Choroid plexus epithelial cell (primary cell): ENCODE results near the gene PROCR.

Source experiments
- DNase-seq: peaks from one replicate; pipeline ENCODE4 v3.0.0-alpha.2; 2010; ENCODE audit warnings: low read depth
- H3K4me3 ChIP-seq: 2 replicates; pipeline ENCODE4 v1.5.1; 2011; ENCODE audit warnings: low read depth, mild to moderate bottlenecking, control low read depth, low read length, moderate library complexity
- TF ChIP-seq, protein P1 (sequence below): conservative IDR thresholded peaks from 2 replicates; pipeline ENCODE4 v1.5.1; 2011; ENCODE audit warnings: low read depth, mild to moderate bottlenecking, control low read depth, inconsistent platforms, low read length, moderate library complexity

PROCR gene

GRCh38 chr20:35134472-35134871 is 37.4 kb upstream of the PROCR start:
- no peak overlapping the region for H3K4me3 ChIP-seq
- TF ChIP-seq, protein P1, sequence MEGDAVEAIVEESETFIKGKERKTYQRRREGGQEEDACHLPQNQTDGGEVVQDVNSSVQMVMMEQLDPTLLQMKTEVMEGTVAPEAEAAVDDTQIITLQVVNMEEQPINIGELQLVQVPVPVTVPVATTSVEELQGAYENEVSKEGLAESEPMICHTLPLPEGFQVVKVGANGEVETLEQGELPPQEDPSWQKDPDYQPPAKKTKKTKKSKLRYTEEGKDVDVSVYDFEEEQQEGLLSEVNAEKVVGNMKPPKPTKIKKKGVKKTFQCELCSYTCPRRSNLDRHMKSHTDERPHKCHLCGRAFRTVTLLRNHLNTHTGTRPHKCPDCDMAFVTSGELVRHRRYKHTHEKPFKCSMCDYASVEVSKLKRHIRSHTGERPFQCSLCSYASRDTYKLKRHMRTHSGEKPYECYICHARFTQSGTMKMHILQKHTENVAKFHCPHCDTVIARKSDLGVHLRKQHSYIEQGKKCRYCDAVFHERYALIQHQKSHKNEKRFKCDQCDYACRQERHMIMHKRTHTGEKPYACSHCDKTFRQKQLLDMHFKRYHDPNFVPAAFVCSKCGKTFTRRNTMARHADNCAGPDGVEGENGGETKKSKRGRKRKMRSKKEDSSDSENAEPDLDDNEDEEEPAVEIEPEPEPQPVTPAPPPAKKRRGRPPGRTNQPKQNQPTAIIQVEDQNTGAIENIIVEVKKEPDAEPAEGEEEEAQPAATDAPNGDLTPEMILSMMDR: no peak
- peak; percentile 24 for DNase-seq

GRCh38 chr20:35134880-35135279 is 37.0 kb upstream of the PROCR start:
- no peak for DNase-seq
- TF ChIP-seq, protein P1: no peak
- no peak overlapping the region for H3K4me3 ChIP-seq

DNA sequence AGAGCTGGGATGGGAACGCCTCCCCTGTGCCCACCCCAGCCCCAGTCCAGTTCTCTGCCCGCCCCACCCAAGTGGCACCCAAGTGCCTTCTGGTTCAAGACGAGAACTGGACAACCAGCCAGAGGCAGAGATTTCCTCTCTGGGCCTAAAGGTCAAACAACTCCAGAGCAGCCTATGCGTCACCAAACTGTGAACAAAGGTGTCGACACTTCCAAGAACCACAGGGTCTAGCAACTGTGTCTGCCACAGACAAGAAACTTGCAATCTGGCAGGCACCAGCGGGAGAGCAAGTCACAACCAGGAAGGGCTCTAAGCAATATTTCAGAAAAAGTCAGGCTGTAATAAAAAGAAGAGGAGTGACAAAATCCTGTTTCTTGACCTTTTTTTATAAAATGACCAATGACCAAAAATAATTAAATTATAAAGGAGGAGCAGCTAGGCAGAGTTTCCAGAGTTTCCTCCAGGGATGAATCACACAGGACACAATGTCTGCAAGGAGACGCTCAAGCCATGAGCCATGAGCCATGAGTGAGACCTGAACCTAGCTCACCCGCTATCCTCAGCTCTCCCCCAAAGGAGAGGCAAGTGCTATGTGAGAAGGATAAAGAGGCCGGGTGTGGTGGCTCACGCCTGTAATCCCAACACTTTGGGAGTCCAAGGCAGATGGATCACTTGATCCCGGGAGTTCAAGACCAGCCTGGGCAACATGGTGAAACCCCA is 35.8 kb upstream of the PROCR start:
- TF ChIP-seq, protein P1: no peak
- H3K4me3 ChIP-seq: no peak overlapping the region
- peak; percentile 87 for DNase-seq

- no peak overlapping the region for H3K4me3 ChIP-seq
- no peak for DNase-seq
- TF ChIP-seq, protein P1: no peak
These were observed 27.2 kb upstream of the PROCR start for GRCh38 chr20:35144694-35145093.

DNA sequence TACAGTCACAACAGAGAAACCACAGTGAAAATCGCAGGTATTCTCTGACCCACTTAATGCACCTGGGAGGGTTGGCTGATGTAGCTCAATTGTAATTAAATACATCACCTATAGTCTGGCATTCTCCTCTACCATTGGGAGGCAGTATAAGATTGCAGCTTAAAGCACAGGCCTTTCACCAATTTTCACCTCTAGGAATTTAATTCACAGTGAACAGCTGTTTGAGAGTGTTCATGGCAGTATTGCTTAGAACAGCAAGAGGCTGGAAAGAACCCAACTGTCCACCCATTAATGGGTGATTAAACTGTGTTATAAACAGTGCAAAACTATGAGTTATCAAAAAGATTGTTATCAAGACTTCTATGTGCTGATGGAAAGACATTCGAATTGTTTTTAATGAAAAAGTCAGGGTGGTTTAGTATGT is 26.7 kb upstream of the PROCR start:
- no peak overlapping the region for H3K4me3 ChIP-seq
- peak; percentile 84 for DNase-seq
- TF ChIP-seq, protein P1: peak; percentile 83

- TF ChIP-seq, protein P1: peak; percentile 17
- peak overlapping the region; percentile 96 for H3K4me3 ChIP-seq
- DNase-seq: no peak
These were observed 25.5 kb upstream of the PROCR start for GRCh38 chr20:35146299-35146919.
